HepG2 (cell line): ENCODE results near the gene OVCH1. TPM values are rescaled to one million over a fixed set of nuclear protein-coding genes. Genes with fewer than 3 reads are reported as not detected.

Experiments
- PHB2 ChIP-seq: fragments of 450-650 bp; IDR thresholded peaks from 2 replicates; pipeline ENCODE4 v1.6.1; 2018; ENCODE audit not compliant: partially characterized antibody
- RARA ChIP-seq: IDR thresholded peaks from 2 replicates; pipeline ENCODE4 v1.6.1; 2016; ENCODE audit warnings: missing genetic modification reagents, missing compliant biosample characterization
- ZBTB38 ChIP-seq: sonication (generic); formaldehyde crosslinking; IDR thresholded peaks from 2 replicates; pipeline ENCODE4 v1.5.1; 2020; ENCODE audit warnings: mild to moderate bottlenecking, missing genetic modification reagents
- ZNF138 ChIP-seq: sonication (generic); formaldehyde crosslinking; IDR thresholded peaks from 2 replicates; pipeline ENCODE4 v1.5.0; 2020; ENCODE audit warnings: mild to moderate bottlenecking, low read depth, missing genetic modification reagents
- ZNF350 ChIP-seq: sonication (generic); formaldehyde crosslinking; IDR thresholded peaks from 2 replicates; pipeline ENCODE4 v1.4.0; 2020; ENCODE audit warnings: mild to moderate bottlenecking, low read depth, missing genetic modification reagents, borderline replicate concordance
- ZNF678 ChIP-seq: sonication (generic); formaldehyde crosslinking; IDR thresholded peaks from 2 replicates; pipeline ENCODE4 v1.4.0; 2020; ENCODE audit warnings: mild to moderate bottlenecking, missing genetic modification reagents
- polyA plus RNA-seq, 8 experiments: library from polyadenylated mRNA; depleted of rRNA in 3 of 8; stranded (reverse) in 7 of 8; unstranded in 1 of 8; fragments of >200 nt; fragmentation: Illumina TruSeq in 4 of 8; extraction: Trizol in 4 of 8; gene quantifications; 2 replicates each; pipeline versions ENCODE4 v1.2.1 to v1.2.3, GENCODE V29; 2011 to 2016; ENCODE audit warnings: low read depth in 4 of 8, missing spikeins in 1 of 8, mixed read lengths in 1 of 8; ENCODE audit not compliant: insufficient read depth in 1 of 8
- total RNA-seq, 5 experiments: library from RNA; depleted of rRNA; stranded (reverse); fragments of >200 nt; fragmentation: Illumina TruSeq; extraction: Trizol; gene quantifications; 2 replicates each; pipeline ENCODE4 v1.2.3, GENCODE V29; 2016; ENCODE audit warnings: low read depth in 1 of 5
- TF ChIP-seq, protein P1 (sequence below): IDR thresholded peaks from 2 replicates; pipeline ENCODE4 v1.6.1; 2016; ENCODE audit warnings: low read depth, missing genetic modification reagents, missing compliant biosample characterization
- TF ChIP-seq, protein P2 (sequence below): sonication (generic); formaldehyde crosslinking; IDR thresholded peaks from 2 replicates; pipeline ENCODE4 v1.4.0; 2020; ENCODE audit warnings: low read depth, mild to moderate bottlenecking, missing genetic modification reagents
- TF ChIP-seq, protein P3 (sequence below): sonication (generic); formaldehyde crosslinking; IDR thresholded peaks from 2 replicates; pipeline ENCODE4 v1.5.1; 2020; ENCODE audit warnings: missing genetic modification reagents, mild to moderate bottlenecking, borderline replicate concordance
- TF ChIP-seq, protein P4 (sequence below): sonication (generic); formaldehyde crosslinking; IDR thresholded peaks from one replicate; pipeline ENCODE4 v1.5.1; 2020; ENCODE audit warnings: mild to moderate bottlenecking, missing genetic modification reagents; ENCODE audit errors: not compliant biosample characterization

OVCH1 gene
- total and polyA plus RNA-seq, 2 of the 13 experiments (the other 11 are each of a cell fraction or from before 2014, with no cell fraction given) = not detected

DNA sequence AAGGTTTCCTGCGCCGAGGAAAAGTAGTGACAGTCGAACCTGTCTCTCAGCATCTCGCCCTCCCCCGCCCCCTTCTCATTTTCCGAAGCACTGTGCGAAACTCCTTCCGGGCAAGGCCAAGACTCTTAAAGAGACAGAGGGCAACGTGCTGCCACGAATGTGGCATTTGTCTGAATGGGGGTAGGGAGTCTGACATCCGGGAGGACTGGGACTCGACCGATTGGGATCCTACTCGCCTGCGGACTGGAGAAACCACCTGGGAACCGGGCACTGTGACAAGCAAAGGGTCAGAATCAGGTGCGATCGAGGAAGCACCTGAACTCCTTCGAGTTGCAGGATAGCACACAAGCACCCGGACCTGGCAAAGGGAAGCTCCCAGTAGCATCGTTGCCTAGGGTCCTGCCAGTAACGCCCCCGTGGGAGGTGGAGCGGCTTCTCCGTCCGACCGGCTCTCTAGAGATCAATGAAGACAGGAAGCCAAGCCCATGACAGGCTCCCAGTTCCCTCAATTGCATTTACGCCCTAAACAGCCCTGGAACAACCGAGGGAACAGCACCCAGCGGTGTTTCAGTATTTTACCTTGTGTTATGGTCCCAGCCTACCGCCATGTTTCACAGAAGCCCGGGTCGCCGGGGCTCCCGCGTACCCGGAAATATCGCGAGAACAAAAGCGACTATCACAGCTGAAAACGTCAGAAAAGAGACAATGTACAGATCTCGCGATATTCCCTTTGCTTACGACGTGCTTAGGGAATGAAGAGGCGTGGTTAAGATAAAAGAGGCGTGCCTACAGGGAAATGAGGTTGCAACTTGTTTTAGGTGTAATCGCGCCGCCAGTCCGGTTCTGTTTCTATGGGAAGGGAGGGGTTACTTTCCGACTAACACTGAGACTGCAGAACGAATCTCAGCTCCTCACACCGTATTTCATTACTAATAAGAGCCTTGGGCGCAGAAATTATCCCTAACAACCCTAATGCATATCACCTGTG lies 116.7 kb downstream of the OVCH1 start, which contains the start of gene ERGIC2 (continued):
- TF ChIP-seq, protein P1, sequence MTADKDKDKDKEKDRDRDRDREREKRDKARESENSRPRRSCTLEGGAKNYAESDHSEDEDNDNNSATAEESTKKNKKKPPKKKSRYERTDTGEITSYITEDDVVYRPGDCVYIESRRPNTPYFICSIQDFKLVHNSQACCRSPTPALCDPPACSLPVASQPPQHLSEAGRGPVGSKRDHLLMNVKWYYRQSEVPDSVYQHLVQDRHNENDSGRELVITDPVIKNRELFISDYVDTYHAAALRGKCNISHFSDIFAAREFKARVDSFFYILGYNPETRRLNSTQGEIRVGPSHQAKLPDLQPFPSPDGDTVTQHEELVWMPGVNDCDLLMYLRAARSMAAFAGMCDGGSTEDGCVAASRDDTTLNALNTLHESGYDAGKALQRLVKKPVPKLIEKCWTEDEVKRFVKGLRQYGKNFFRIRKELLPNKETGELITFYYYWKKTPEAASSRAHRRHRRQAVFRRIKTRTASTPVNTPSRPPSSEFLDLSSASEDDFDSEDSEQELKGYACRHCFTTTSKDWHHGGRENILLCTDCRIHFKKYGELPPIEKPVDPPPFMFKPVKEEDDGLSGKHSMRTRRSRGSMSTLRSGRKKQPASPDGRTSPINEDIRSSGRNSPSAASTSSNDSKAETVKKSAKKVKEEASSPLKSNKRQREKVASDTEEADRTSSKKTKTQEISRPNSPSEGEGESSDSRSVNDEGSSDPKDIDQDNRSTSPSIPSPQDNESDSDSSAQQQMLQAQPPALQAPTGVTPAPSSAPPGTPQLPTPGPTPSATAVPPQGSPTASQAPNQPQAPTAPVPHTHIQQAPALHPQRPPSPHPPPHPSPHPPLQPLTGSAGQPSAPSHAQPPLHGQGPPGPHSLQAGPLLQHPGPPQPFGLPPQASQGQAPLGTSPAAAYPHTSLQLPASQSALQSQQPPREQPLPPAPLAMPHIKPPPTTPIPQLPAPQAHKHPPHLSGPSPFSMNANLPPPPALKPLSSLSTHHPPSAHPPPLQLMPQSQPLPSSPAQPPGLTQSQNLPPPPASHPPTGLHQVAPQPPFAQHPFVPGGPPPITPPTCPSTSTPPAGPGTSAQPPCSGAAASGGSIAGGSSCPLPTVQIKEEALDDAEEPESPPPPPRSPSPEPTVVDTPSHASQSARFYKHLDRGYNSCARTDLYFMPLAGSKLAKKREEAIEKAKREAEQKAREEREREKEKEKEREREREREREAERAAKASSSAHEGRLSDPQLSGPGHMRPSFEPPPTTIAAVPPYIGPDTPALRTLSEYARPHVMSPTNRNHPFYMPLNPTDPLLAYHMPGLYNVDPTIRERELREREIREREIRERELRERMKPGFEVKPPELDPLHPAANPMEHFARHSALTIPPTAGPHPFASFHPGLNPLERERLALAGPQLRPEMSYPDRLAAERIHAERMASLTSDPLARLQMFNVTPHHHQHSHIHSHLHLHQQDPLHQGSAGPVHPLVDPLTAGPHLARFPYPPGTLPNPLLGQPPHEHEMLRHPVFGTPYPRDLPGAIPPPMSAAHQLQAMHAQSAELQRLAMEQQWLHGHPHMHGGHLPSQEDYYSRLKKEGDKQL = no peak
- TF ChIP-seq PHB2 (no peak), ZBTB38 (CRISPR knock-in tag) (no peak; the same call in 1 of the 2 replicates), ZNF678 (CRISPR knock-in tag) (0 out of 2 replicates have a peak, but pooled peaks have one; percentile 35), RARA (no peak), ZNF138 (no peak), ZNF350 (CRISPR knock-in tag) (no peak; the same call in 1 of the 2 replicates)
- TF ChIP-seq, protein P2, sequence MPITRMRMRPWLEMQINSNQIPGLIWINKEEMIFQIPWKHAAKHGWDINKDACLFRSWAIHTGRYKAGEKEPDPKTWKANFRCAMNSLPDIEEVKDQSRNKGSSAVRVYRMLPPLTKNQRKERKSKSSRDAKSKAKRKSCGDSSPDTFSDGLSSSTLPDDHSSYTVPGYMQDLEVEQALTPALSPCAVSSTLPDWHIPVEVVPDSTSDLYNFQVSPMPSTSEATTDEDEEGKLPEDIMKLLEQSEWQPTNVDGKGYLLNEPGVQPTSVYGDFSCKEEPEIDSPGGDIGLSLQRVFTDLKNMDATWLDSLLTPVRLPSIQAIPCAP = no peak
- TF ChIP-seq, protein P3, sequence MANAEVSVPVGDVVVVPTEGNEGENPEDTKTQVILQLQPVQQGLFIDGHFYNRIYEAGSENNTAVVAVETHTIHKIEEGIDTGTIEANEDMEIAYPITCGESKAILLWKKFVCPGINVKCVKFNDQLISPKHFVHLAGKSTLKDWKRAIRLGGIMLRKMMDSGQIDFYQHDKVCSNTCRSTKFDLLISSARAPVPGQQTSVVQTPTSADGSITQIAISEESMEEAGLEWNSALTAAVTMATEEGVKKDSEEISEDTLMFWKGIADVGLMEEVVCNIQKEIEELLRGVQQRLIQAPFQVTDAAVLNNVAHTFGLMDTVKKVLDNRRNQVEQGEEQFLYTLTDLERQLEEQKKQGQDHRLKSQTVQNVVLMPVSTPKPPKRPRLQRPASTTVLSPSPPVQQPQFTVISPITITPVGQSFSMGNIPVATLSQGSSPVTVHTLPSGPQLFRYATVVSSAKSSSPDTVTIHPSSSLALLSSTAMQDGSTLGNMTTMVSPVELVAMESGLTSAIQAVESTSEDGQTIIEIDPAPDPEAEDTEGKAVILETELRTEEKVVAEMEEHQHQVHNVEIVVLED (CRISPR knock-in tag) = peak; percentile 47; the same call in 1 of the 2 replicates
- TF ChIP-seq, protein P4, sequence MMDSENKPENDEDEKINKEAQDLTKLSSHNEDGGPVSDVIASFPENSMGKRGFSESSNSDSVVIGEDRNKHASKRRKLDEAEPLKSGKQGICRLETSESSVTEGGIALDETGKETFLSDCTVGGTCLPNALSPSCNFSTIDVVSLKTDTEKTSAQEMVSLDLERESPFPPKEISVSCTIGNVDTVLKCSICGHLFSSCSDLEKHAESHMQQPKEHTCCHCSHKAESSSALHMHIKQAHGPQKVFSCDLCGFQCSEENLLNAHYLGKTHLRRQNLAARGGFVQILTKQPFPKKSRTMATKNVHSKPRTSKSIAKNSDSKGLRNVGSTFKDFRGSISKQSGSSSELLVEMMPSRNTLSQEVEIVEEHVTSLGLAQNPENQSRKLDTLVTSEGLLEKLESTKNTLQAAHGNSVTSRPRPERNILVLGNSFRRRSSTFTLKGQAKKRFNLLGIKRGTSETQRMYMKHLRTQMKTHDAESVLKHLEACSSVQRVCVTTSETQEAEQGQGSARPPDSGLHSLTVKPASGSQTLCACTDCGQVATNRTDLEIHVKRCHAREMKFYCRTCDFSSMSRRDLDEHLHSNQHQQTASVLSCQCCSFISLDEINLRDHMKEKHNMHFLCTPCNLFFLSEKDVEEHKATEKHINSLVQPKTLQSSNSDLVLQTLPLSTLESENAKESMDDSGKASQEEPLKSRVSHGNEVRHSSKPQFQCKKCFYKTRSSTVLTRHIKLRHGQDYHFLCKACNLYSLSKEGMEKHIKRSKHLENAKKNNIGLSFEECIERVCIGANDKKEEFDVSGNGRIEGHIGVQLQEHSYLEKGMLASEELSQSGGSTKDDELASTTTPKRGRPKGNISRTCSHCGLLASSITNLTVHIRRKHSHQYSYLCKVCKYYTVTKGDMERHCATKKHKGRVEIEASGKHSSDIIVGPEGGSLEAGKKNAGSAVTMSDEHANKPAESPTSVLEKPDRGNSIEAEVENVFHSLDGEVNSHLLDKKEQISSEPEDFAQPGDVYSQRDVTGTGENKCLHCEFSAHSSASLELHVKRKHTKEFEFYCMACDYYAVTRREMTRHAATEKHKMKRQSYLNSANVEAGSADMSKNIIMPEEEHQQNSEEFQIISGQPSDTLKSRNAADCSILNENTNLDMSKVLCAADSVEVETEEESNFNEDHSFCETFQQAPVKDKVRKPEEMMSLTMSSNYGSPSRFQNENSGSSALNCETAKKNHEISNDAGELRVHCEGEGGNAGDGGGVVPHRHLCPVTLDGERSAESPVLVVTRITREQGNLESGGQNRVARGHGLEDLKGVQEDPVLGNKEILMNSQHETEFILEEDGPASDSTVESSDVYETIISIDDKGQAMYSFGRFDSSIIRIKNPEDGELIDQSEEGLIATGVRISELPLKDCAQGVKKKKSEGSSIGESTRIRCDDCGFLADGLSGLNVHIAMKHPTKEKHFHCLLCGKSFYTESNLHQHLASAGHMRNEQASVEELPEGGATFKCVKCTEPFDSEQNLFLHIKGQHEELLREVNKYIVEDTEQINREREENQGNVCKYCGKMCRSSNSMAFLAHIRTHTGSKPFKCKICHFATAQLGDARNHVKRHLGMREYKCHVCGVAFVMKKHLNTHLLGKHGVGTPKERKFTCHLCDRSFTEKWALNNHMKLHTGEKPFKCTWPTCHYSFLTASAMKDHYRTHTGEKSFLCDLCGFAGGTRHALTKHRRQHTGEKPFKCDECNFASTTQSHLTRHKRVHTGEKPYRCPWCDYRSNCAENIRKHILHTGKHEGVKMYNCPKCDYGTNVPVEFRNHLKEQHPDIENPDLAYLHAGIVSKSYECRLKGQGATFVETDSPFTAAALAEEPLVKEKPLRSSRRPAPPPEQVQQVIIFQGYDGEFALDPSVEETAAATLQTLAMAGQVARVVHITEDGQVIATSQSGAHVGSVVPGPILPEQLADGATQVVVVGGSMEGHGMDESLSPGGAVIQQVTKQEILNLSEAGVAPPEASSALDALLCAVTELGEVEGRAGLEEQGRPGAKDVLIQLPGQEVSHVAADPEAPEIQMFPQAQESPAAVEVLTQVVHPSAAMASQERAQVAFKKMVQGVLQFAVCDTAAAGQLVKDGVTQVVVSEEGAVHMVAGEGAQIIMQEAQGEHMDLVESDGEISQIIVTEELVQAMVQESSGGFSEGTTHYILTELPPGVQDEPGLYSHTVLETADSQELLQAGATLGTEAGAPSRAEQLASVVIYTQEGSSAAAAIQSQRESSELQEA = peak; percentile 20
